NCI-H1930 (cell line): ENCODE measurements around the gene MUTYH.
"Not testable (repeated sequence)": the region's sequence is repeated elsewhere in the genome, so short reads cannot be mapped to it uniquely, and the experiment has no call there.

Source experiments
- DNase-seq, 2 experiments: peaks; one replicate each; lab custom pipeline; 2025; lab: John Stamatoyannopoulos, UW

MUTYH gene

GRCh38 chr1:45339789-45340558 lies at the start of gene MUTYH, which contains the start of gene TOE1:
Gene MUTYH, minus strand, starts transcription at chr1:45340440. Its CDS starts 5,935 bp downstream, at chr1:45334505.
Gene TOE1, plus strand, starts transcription at chr1:45340170. Its CDS starts 83 bp downstream, at chr1:45340253.
- peak; percentile 76 to 83 for DNase-seq

GRCh38 chr1:45386219-45386618 lies 46.0 kb upstream of the MUTYH start:
- no peak for DNase-seq

GRCh38 chr1:45385302-45385701 lies 45.1 kb upstream of the MUTYH start:
- DNase-seq = no peak

- not testable (repeated sequence) for DNase-seq
Measured at GRCh38 chr1:45384213-45384612, 44.0 kb upstream of the MUTYH start.

GRCh38 chr1:45383191-45383590 lies 43.0 kb upstream of the MUTYH start:
- no peak for DNase-seq

- DNase-seq = no peak
Measured at GRCh38 chr1:45381243-45381642, 41.0 kb upstream of the MUTYH start.

GRCh38 chr1:45380730-45381129 lies 40.5 kb upstream of the MUTYH start:
- DNase-seq = no peak

- no peak for DNase-seq
Measured at GRCh38 chr1:45380125-45380524, 39.9 kb upstream of the MUTYH start.

GRCh38 chr1:45379524-45379923 lies 39.3 kb upstream of the MUTYH start:
- DNase-seq = no peak

GRCh38 chr1:45378184-45378583 lies 37.9 kb upstream of the MUTYH start:
- DNase-seq = no peak

- no peak for DNase-seq
Measured at GRCh38 chr1:45375104-45376090, 35.2 kb upstream of the MUTYH start.

GRCh38 chr1:45373573-45373972 lies 33.3 kb upstream of the MUTYH start:
- DNase-seq = no peak

- no peak for DNase-seq
Measured at GRCh38 chr1:45370575-45370974, 30.3 kb upstream of the MUTYH start.

- DNase-seq = no peak
Measured at GRCh38 chr1:45365051-45365450, 24.8 kb upstream of the MUTYH start.

- DNase-seq = no peak
Measured at GRCh38 chr1:45364294-45364693, 24.1 kb upstream of the MUTYH start.

- not testable (repeated sequence) for DNase-seq
Measured at GRCh38 chr1:45360981-45361380, 20.7 kb upstream of the MUTYH start.

- no peak for DNase-seq
Measured at GRCh38 chr1:45359882-45360513, 19.8 kb upstream of the MUTYH start.

- DNase-seq = no peak
Measured at GRCh38 chr1:45356186-45356585, 15.9 kb upstream of the MUTYH start.

- no peak for DNase-seq
Measured at GRCh38 chr1:45355683-45356082, 15.4 kb upstream of the MUTYH start.

GRCh38 chr1:45354838-45355237 lies 14.6 kb upstream of the MUTYH start:
- DNase-seq = no peak

GRCh38 chr1:45353685-45354084 lies 13.4 kb upstream of the MUTYH start:
- no peak for DNase-seq

GRCh38 chr1:45351508-45351907 lies 11.3 kb upstream of the MUTYH start:
- DNase-seq = no peak
